Heart right ventricle (tissue), 16 donors: ENCODE results near the gene PTPRN2. TPM values are rescaled to one million over a fixed set of nuclear protein-coding genes. Genes with fewer than 3 reads are reported as not detected.

ENCODE experiments used
- ATAC-seq, 8 donors: fragments of 200-7000 bp; cut with Tn5 transposase; one replicate each; pipeline ENCODE4 v1.9.1; 2020; ENCODE audit warnings: mild to moderate bottlenecking in 8 of 8, moderate library complexity in 8 of 8, moderate number of reproducible peaks in 1 of 8
- DNase-seq, 2 donors: peaks; one replicate each; pipeline ENCODE4 v3.0.0-alpha.2; 2020
- H3K27ac ChIP-seq, 10 donors: fragments of 200-600 bp; sonication (generic) in 2 of 10; one replicate each; pipeline versions ENCODE4 v1.5.0 to v1.8.0; 2020 to 2022; ENCODE audit warnings: mild to moderate bottlenecking in 3 of 10
- H3K27me3 ChIP-seq, 7 donors: fragments of 200-600 bp; one replicate each; pipeline ENCODE4 v1.8.0; 2021 to 2022; ENCODE audit warnings: mild to moderate bottlenecking in 2 of 7
- H3K36me3 ChIP-seq, 9 donors: fragments of 200-600 bp; sonication (generic) in 1 of 9; one replicate each; pipeline versions ENCODE4 v1.5.0 to v1.8.0; 2020 to 2022; ENCODE audit warnings: mild to moderate bottlenecking in 2 of 9
- H3K4me1 ChIP-seq, 9 donors: fragments of 200-600 bp; sonication (generic) in 1 of 9; one replicate each; pipeline versions ENCODE4 v1.5.0 to v1.8.0; 2020 to 2022; ENCODE audit warnings: mild to moderate bottlenecking in 4 of 9
- H3K4me3 ChIP-seq, 10 donors: fragments of 200-600 bp; sonication (generic) in 2 of 10; one replicate each; pipeline versions ENCODE4 v1.5.0 to v1.8.0; 2020 to 2022; ENCODE audit warnings: mild to moderate bottlenecking in 7 of 10, moderate library complexity in 2 of 10
- H3K9me3 ChIP-seq, 11 donors: fragments of 200-600 bp in 10 of 11; sonication (generic) in 2 of 11; one replicate each; pipeline versions ENCODE4 v1.5.0 to v1.8.0; 2013 to 2022; ENCODE audit warnings: mild to moderate bottlenecking in 2 of 11, control low read depth in 1 of 11, moderate library complexity in 1 of 11
- WGBS, 2 donors: extraction: QIAGEN DNeasy Blood & Tissue Kit; methylation state at CpG; one replicate each; pipeline ENCODE4 v1.1.7; 2013; ENCODE audit warnings: inconsistent platforms in 1 of 2; 5-methylcytosine and 5-hydroxymethylcytosine counted together
- intact Hi-C, 10 donors: fragments of 100-400 bp; cut with DNase I; formaldehyde crosslinking; loops; one replicate each; pipeline versions ENCODE4 v1.11.1 to v1.14.2; 2022
- polyA plus RNA-seq, 2 donors: library from polyadenylated mRNA; stranded (reverse); fragments of 200-250 nt; gene quantifications; one replicate each; pipeline ENCODE4 v1.2.3, GENCODE V29; 2013
- total RNA-seq, 10 donors: library from RNA; stranded (reverse); fragmentation: NEBNext Ultra II Directional in 3 of 10; extraction: Animal tissue kit (Norgen Biotek cat#: 25700) in 3 of 10; gene quantifications; one replicate each; pipeline versions ENCODE4 v1.2.1 to v1.2.4, GENCODE V29; 2021 to 2023
- TF ChIP-seq, protein P1 (sequence below), 9 donors: fragments of 200-600 bp; sonication (generic) in 2 of 9; IDR thresholded peaks; one replicate each; pipeline versions ENCODE4 v1.5.0 to v1.8.0; 2021 to 2022; ENCODE audit warnings: antibody characterized with exemption in 9 of 9, mild to moderate bottlenecking in 5 of 9, moderate library complexity in 1 of 9
- donor health status: Arrhythmogenic right ventricular cardiomyopathy.
- donor health status: ischemic (EF 13 %, LVEDD 7.1; RV severe dilation, severe dysfunction).
- donor health status: healthy with polysubstance abuse.
- donor health status: DM: no; HTN: yes; CAD: no.
- donor health status: DM: no; HTN: no; CAD: no.
- donor health status: ischemic (EF 25% LVEDD 6.9; RV normal size, moderate dysfunction).
- donor health status: ischemic (EF 25% LVEDD 5.7; RV mildly dilated, moderate dysfunction).
- donor health status: healthy.
- donor health status: DM: yes; HTN: yes; CAD: no.
- donor health status: Ischemic cardiomyopathy.
- donor health status: ischemic (EF 35%, LVEDD 5.7; RV mildly dilated, moderate dysfunction).
- donor health status: nonischemic (EF 11% LVEDD 7.7; RV severe dilation, severe dysfunction).
- donor health status: DM: yes; HTN: yes; CAD: no.
- donor health status: PGD.
- donor health status: ischemic (EF 29% LVEDD 5.4; RV normal size, mild dysfunction).
- donor health status: nonischemic (EF 23%, LVEDD 6.1; RV moderate dilation, normal function).

Gene PTPRN2
- total and polyA plus RNA-seq, 12 donors = 0.82 to 1.8 (median 1.3) TPM

DNA sequence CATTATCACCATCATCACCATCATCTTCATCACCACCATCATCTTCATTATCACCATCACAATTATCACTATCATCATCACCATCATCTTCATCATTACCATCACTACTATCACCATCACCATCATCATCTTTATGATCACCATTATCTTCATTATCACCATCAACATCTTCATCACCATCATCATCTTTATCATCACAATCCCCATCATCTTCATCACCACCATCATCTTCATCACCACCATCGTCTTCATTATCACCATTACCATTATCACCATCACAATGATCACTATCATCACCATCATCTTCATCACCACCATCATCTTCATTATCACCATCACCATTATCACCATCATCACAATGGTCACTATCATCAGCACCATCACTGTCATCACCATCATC is 621.1 kb downstream of the PTPRN2 start:
- peaks cover 0 to 48% (median 26%) of the 10 kb centered on the region in 7 donors for H3K27me3 ChIP-seq
- no peaks in the 10 kb centered on the region for H3K36me3 ChIP-seq
- no peak overlapping the region for H3K27ac ChIP-seq
- H3K9me3 ChIP-seq = peaks cover 0 to 18% (median 0%) of the 10 kb centered on the region in 11 donors
- intact Hi-C loops = no loop called here
- no peak for ATAC-seq
- WGBS, 2 donors = 91 to 94% methylated on average over 1 of the region's 1 CpG
- DNase-seq = no peak
- no peak overlapping the region for H3K4me3 ChIP-seq
- TF ChIP-seq, protein P1, sequence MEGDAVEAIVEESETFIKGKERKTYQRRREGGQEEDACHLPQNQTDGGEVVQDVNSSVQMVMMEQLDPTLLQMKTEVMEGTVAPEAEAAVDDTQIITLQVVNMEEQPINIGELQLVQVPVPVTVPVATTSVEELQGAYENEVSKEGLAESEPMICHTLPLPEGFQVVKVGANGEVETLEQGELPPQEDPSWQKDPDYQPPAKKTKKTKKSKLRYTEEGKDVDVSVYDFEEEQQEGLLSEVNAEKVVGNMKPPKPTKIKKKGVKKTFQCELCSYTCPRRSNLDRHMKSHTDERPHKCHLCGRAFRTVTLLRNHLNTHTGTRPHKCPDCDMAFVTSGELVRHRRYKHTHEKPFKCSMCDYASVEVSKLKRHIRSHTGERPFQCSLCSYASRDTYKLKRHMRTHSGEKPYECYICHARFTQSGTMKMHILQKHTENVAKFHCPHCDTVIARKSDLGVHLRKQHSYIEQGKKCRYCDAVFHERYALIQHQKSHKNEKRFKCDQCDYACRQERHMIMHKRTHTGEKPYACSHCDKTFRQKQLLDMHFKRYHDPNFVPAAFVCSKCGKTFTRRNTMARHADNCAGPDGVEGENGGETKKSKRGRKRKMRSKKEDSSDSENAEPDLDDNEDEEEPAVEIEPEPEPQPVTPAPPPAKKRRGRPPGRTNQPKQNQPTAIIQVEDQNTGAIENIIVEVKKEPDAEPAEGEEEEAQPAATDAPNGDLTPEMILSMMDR (IDR thresholded peaks at IDR 0.05) = no peak
- H3K4me1 ChIP-seq = no peaks in the 10 kb centered on the region

GRCh38 chr7:157964521-157964920 is 623.1 kb downstream of the PTPRN2 start:
- ATAC-seq = no peak
- 87 to 91% methylated on average over 8 of the region's 8 CpGs for WGBS, 2 donors
- H3K27ac ChIP-seq = no peak overlapping the region
- peaks cover 0 to 7% (median 0%) of the 10 kb centered on the region in 11 donors for H3K9me3 ChIP-seq
- no peak for DNase-seq
- no peaks in the 10 kb centered on the region for H3K36me3 ChIP-seq
- no peaks in the 10 kb centered on the region for H3K4me1 ChIP-seq
- TF ChIP-seq, protein P1 (IDR thresholded peaks at IDR 0.05) = no peak
- H3K4me3 ChIP-seq = no peak overlapping the region
- H3K27me3 ChIP-seq = peaks cover 0 to 63% (median 33%) of the 10 kb centered on the region in 7 donors
- intact Hi-C loops = no loop called here

GRCh38 chr7:157964016-157964415 is 623.6 kb downstream of the PTPRN2 start:
- 82 to 87% methylated on average over 8 of the region's 8 CpGs for WGBS, 2 donors
- H3K27me3 ChIP-seq = peaks cover 0 to 68% (median 34%) of the 10 kb centered on the region in 7 donors
- intact Hi-C loops = no loop called here
- peaks cover 0 to 2% (median 0%) of the 10 kb centered on the region in 11 donors for H3K9me3 ChIP-seq
- no peak overlapping the region for H3K27ac ChIP-seq
- no peaks in the 10 kb centered on the region for H3K36me3 ChIP-seq
- TF ChIP-seq, protein P1 (IDR thresholded peaks at IDR 0.05) = no peak
- ATAC-seq (no peak), DNase-seq (no peak)
- H3K4me1 ChIP-seq = no peaks in the 10 kb centered on the region
- H3K4me3 ChIP-seq = no peak overlapping the region

DNA sequence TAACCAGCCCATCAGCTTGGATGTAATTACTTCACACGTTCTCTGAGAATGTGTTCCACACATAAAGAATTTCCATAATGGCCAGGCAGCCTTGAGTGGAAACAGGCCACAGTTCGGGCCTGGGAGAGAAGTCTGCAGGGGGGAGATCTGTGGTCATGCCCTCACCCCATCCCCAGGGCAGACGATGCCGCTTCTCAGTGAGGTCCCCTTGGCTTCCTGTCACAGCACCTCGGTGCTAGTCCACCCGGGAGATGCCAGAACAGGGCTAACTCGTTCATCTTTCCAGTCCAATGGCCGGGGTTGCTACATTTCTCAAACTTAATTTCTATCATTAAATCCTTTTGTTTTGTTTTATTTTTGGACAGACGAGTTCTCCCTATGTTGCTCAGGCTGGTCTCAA is 624.1 kb downstream of the PTPRN2 start:
- ATAC-seq = no peak
- H3K27ac ChIP-seq = no peak overlapping the region
- no peaks in the 10 kb centered on the region for H3K4me1 ChIP-seq
- no peak overlapping the region for H3K4me3 ChIP-seq
- DNase-seq = no peak
- peaks cover 0 to 70% (median 34%) of the 10 kb centered on the region in 7 donors for H3K27me3 ChIP-seq
- TF ChIP-seq, protein P1 (IDR thresholded peaks at IDR 0.05) = no peak
- H3K9me3 ChIP-seq = peaks cover 0 to 6% (median 0%) of the 10 kb centered on the region in 11 donors
- 69 to 75% methylated on average over 9 of the region's 9 CpGs for WGBS, 2 donors
- no peaks in the 10 kb centered on the region for H3K36me3 ChIP-seq
- intact Hi-C loops = no loop called here
